ENCODE results near the gene PPHLN1.

GRCh38 chr12:42382013-42382696 lies 56.2 kb downstream of the PPHLN1 start:
- TF ChIP-seq CTCF (IDR thresholded peaks at IDR 0.05; ENCODE audit: borderline replicate concordance, extremely low read depth, low read length, poor library complexity, severe bottlenecking) (no peak), EZH2 (IDR thresholded peaks at IDR 0.05; ENCODE audit: borderline replicate concordance, low read depth, low read length, severe bottlenecking) (no peak)

Data from DND-41 (cell line).